Kidney (tissue), 14 donors: Measurements from ENCODE around the gene CEP295NL. TPM values are rescaled to one million over a fixed set of nuclear protein-coding genes. Genes with fewer than 3 reads are reported as not detected.

Experiments
- DNase-seq, 5 donors: peaks; one replicate each; pipeline ENCODE4 v3.0.0-alpha.2; 2013 to 2020
- FAIRE-seq: peaks from 2 replicates; lab custom pipeline; 2012; peaks lifted over from hg19 to GRCh38; lab: Jason Lieb, UNC
- H3K27ac ChIP-seq, 2 donors: one replicate each; pipeline ENCODE4 v1.7.0; 2013; ENCODE audit warnings: low read depth in 2 of 2, low read length in 2 of 2, inconsistent platforms in 1 of 2
- H3K27me3 ChIP-seq: one replicate; pipeline ENCODE4 v1.7.1; 2013; ENCODE audit warnings: low read length, inconsistent platforms; ENCODE audit not compliant: control insufficient read depth, insufficient read depth
- H3K36me3 ChIP-seq, 3 donors: one replicate each; pipeline versions ENCODE4 v1.7.0 to v1.7.1; 2013; ENCODE audit warnings: low read length in 3 of 3, control low read depth in 1 of 3, inconsistent platforms in 1 of 3; ENCODE audit not compliant: insufficient read depth in 3 of 3, control insufficient read depth in 2 of 3
- H3K4me1 ChIP-seq, 3 donors: one replicate each; pipeline versions ENCODE4 v1.7.0 to v1.7.1; 2013; ENCODE audit warnings: low read length in 3 of 3, inconsistent platforms in 1 of 3, low read depth in 1 of 3; ENCODE audit not compliant: control insufficient read depth in 2 of 3, insufficient read depth in 2 of 3
- H3K4me3 ChIP-seq, 3 donors: one replicate each; pipeline versions ENCODE4 v1.7.0 to v1.8.1; 2013; ENCODE audit warnings: low read length in 3 of 3, control low read depth in 1 of 3, inconsistent platforms in 1 of 3
- H3K9ac ChIP-seq, 3 donors: one replicate each; pipeline versions ENCODE4 v1.7.0 to v1.7.1; 2013; ENCODE audit warnings: low read length in 3 of 3, control low read depth in 1 of 3, inconsistent platforms in 1 of 3
- H3K9me3 ChIP-seq, 3 donors: one replicate each; pipeline versions ENCODE4 v1.7.0 to v1.7.1; 2013; ENCODE audit warnings: low read length in 3 of 3, control low read depth in 1 of 3, inconsistent platforms in 1 of 3; ENCODE audit not compliant: control insufficient read depth in 2 of 3, insufficient read depth in 1 of 3
- CTCF ChIP-seq: IDR thresholded peaks from 3 replicates; pipeline ENCODE4 v1.5.1; 2012; ENCODE audit warnings: mild to moderate bottlenecking, moderate library complexity, borderline replicate concordance; ENCODE audit not compliant: insufficient read depth; ENCODE audit errors: extremely low read depth
- intact Hi-C: fragments of 100-400 bp; cut with DNase I; formaldehyde crosslinking; loops from one replicate; pipeline ENCODE4 v1.11.1; 2022
- polyA plus RNA-seq: library from polyadenylated mRNA; stranded (reverse); fragments of 350-450 nt; fragmentation: Illumina TruSeq; extraction: RNeasy Lipid Tissue Mini Kit (QIAGEN cat#74804); gene quantifications from one replicate; pipeline ENCODE4 v1.2.3, GENCODE V29; 2014; ENCODE audit warnings: low read depth, low replicate concordance; ENCODE audit not compliant: insufficient read depth
- total RNA-seq: library from RNA; stranded (reverse); fragmentation: NEBNext Ultra II Directional; extraction: Animal tissue kit (Norgen Biotek cat#: 25700); gene quantifications from one replicate; pipeline ENCODE4 v1.2.1, GENCODE V29; 2021
- donor health status: control.
- donor health status: control.
- donor health status: control.
- donor health status: control.
- donor health status: control.
- donor health status: DM: yes; HTN: yes; CAD: no.
- donor health status: Normal renal cell carcinoma (clear cell type).

Gene CEP295NL
- total and polyA plus RNA-seq, 2 donors from 2014 or later, result 3.6 TPM; not detected in 1

- Histone ChIP-seq H3K36me3 (no peaks in the 10 kb centered on the region), H3K27ac (peak overlapping the region; percentile 57 to 86), H3K27me3 (no peaks in the 10 kb centered on the region), H3K9me3 (no peaks in the 10 kb centered on the region), H3K9ac (no peak overlapping the region), H3K4me3 (peak overlapping the region in 1 of 3 donors; percentile 59), H3K4me1 (peaks cover 0 to 29% (median 15%) of the 10 kb centered on the region in 3 donors)
- intact Hi-C loops, result no loop called here
- DNase-seq (peak in 1 of 5 donors; percentile 68), FAIRE-seq (no peak)
- TF ChIP-seq CTCF, result no peak
Observed at GRCh38 chr17:78922816-78923498, 20.0 kb upstream of the CEP295NL start.

DNA sequence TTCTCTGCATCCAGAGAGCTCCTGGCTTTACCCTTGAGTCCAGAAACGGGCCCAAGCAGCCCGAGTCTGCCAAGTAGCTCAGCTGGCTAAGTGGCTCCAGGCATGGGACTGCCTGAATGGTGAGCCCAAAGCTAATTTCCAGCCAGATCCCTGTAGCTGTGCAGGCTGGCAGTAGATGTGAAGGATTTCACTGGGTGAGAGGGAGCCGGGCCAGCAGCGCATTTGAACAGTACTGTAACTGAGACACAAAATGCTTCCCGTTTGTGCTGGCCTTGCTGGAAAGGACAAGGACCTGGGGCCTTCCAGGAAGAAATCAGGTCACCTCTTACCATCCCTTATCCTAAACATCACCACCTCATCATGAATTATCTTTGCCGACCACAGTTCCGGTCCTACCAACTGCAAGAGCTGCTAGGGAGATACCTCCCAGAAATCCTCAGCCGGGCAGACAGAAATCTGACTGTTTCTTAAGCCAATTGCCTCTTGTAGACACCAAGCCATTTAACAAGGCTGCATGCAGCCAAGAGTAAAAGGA is 18.5 kb upstream of the CEP295NL start:
- no peak overlapping the region for H3K4me3 ChIP-seq
- no peak overlapping the region for H3K9ac ChIP-seq
- no peaks in the 10 kb centered on the region for H3K27me3 ChIP-seq
- no peak for DNase-seq
- H3K9me3 ChIP-seq, result no peaks in the 10 kb centered on the region
- peak overlapping the region in 1 of 2 donors; percentile 17 for H3K27ac ChIP-seq
- no peak for FAIRE-seq
- TF ChIP-seq CTCF, result no peak
- H3K4me1 ChIP-seq, result peaks cover 0 to 29% (median 15%) of the 10 kb centered on the region in 3 donors
- intact Hi-C loops, result no loop called here
- no peaks in the 10 kb centered on the region for H3K36me3 ChIP-seq

GRCh38 chr17:78920528-78920927 is 17.5 kb upstream of the CEP295NL start:
- no peak for TF ChIP-seq CTCF

More at GRCh38 chr17:78920528-78920927, 17.5 kb upstream of the CEP295NL start:
- Histone ChIP-seq H3K9me3 (no peaks in the 10 kb centered on the region), H3K4me1 (peaks cover 0 to 28% (median 15%) of the 10 kb centered on the region in 3 donors), H3K9ac (no peak overlapping the region), H3K36me3 (no peaks in the 10 kb centered on the region), H3K27me3 (no peaks in the 10 kb centered on the region), H3K27ac (peak overlapping the region in 1 of 2 donors; percentile 60), H3K4me3 (no peak overlapping the region)
- FAIRE-seq, result no peak
- DNase-seq, result no peak
- intact Hi-C loops, result no loop called here
